Measurements from ENCODE around the gene SGPP1.

DNA sequence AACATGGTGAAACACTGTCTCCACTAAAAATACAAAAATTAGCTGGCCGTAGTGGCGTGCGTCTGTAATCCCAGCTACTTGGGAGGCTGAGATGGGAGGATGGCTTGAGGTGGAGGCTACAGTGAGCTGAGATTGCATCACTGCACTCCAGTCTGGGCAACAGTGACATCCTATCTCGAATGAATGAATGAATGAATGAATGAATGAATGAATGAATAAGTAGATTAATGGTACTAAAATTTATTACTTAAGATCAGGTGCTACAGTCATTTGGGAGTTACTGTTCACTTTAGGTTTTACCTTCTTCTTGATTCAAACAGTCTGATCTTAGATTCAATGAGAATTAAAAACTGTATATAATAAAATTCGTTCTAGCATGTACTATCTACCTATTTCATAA is 54.6 kb downstream of the SGPP1 start:
- TF ChIP-seq CTCF (IDR thresholded peaks at IDR 0.05; ENCODE audit: low read depth, low read length), result no peak
- TF ChIP-seq POLR2A (IDR thresholded peaks at IDR 0.05; ENCODE audit: extremely low read depth, insufficient read length), result no peak
- TF ChIP-seq, protein P1, sequence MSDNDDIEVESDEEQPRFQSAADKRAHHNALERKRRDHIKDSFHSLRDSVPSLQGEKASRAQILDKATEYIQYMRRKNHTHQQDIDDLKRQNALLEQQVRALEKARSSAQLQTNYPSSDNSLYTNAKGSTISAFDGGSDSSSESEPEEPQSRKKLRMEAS (IDR thresholded peaks at IDR 0.05; ENCODE audit: low read depth, low read length), result no peak
- no peak for TF ChIP-seq MYC (IDR thresholded peaks at IDR 0.05; ENCODE audit: low read depth, low read length)
